PC-9 (cell line): ENCODE results near the gene RAB15. TPM values are rescaled to one million over a fixed set of nuclear protein-coding genes. Genes with fewer than 3 reads are reported as not detected.

Experiments
- BruUV-seq: library from RNA; stranded (reverse); fragments of 400-500 nt; replicated peaks from 2 replicates; lab custom pipeline; 2021; lab: Mats Ljungman, UMichigan
- CTCF ChIA-PET: fragments of 300-600 bp; sonication (Branson Sonifier 250); formaldehyde crosslinking; loops from one replicate; lab custom pipeline; 2022; ENCODE audit warnings: antibody characterized with exemption; lab: Charles Lee
- POLR2A ChIA-PET: fragments of 300-600 bp; sonication (Branson Sonifier 250); formaldehyde crosslinking; loops from one replicate; lab custom pipeline; 2022; ENCODE audit warnings: antibody characterized with exemption; ENCODE audit not compliant: unreplicated experiment; lab: Charles Lee
- DNase-seq, 2 experiments: peaks; one replicate each; pipeline versions ENCODE4 v3.0.0 to v3.0.0-alpha.2; 2015 to 2022; ENCODE audit warnings: mixed read lengths in 1 of 2
- H2AFZ ChIP-seq: fragments of 200-600 bp; sonication (generic); 2 replicates; pipeline ENCODE4 v1.8.1; 2017; ENCODE audit warnings: antibody characterized with exemption
- H3F3A ChIP-seq: fragments of 200-600 bp; sonication (generic); 2 replicates; pipeline ENCODE4 v1.8.1; 2017; ENCODE audit warnings: antibody characterized with exemption, mild to moderate bottlenecking, low read depth; ENCODE audit not compliant: insufficient read depth
- H3K27ac ChIP-seq: fragments of 200-600 bp; sonication (generic); 2 replicates; pipeline ENCODE4 v1.6.1; 2016; ENCODE audit warnings: mixed run types
- H3K27me3 ChIP-seq: fragments of 200-600 bp; sonication (generic); 2 replicates; pipeline ENCODE4 v1.6.1; 2016; ENCODE audit warnings: low read depth, mixed run types; ENCODE audit not compliant: insufficient read depth
- H3K36me3 ChIP-seq: fragments of 200-600 bp; sonication (generic); 2 replicates; pipeline ENCODE4 v1.6.1; 2016; ENCODE audit warnings: low read depth, mixed run types
- H3K4me1 ChIP-seq: fragments of 200-600 bp; sonication (generic); replicated peaks from 2 replicates; pipeline ENCODE4 v1.6.1; 2016; ENCODE audit warnings: mixed run types; ENCODE audit not compliant: insufficient read depth
- H3K4me2 ChIP-seq: fragments of 200-600 bp; sonication (generic); 2 replicates; pipeline ENCODE4 v1.6.1; 2017; ENCODE audit warnings: mixed run types
- H3K4me3 ChIP-seq: fragments of 200-600 bp; sonication (generic); 2 replicates; pipeline ENCODE4 v1.6.1; 2016; ENCODE audit warnings: mixed run types
- H3K79me2 ChIP-seq: fragments of 200-600 bp; sonication (generic); 2 replicates; pipeline ENCODE4 v1.6.1; 2017; ENCODE audit warnings: low read depth, mixed run types
- H3K9me2 ChIP-seq: fragments of 200-600 bp; sonication (generic); 2 replicates; pipeline ENCODE4 v1.8.1; 2017; ENCODE audit warnings: mild to moderate bottlenecking; ENCODE audit not compliant: insufficient read depth
- H3K9me3 ChIP-seq: fragments of 200-600 bp; sonication (generic); 2 replicates; pipeline ENCODE4 v1.8.1; 2016; ENCODE audit warnings: low read depth; ENCODE audit not compliant: insufficient read depth
- H4K20me1 ChIP-seq: fragments of 200-600 bp; sonication (generic); 2 replicates; pipeline ENCODE4 v1.8.1; 2017; ENCODE audit not compliant: insufficient read depth
- CTCF ChIP-seq: fragments of 200-600 bp; sonication (generic); conservative IDR thresholded peaks from 2 replicates; pipeline ENCODE4 v1.6.1; 2017; ENCODE audit warnings: mixed run types, antibody characterized with exemption, mild to moderate bottlenecking, moderate library complexity
- EZH2 ChIP-seq: fragments of 200-600 bp; sonication (generic); IDR thresholded peaks from 2 replicates; pipeline ENCODE4 v1.8.0; 2017; ENCODE audit warnings: antibody characterized with exemption, low read depth
- intact Hi-C: fragments of 100-400 bp; cut with micrococcal nuclease; formaldehyde crosslinking; loops from one replicate; pipeline ENCODE4 v1.10.0; 2022; ENCODE audit not compliant: unreplicated experiment
- total RNA-seq: library from RNA; stranded (reverse); gene quantifications from 2 replicates; pipeline ENCODE4 v1.2.3, GENCODE V29; 2021

RAB15 gene
- total RNA-seq, 1 experiment from 2014 or later, result 74.9 TPM

DNA sequence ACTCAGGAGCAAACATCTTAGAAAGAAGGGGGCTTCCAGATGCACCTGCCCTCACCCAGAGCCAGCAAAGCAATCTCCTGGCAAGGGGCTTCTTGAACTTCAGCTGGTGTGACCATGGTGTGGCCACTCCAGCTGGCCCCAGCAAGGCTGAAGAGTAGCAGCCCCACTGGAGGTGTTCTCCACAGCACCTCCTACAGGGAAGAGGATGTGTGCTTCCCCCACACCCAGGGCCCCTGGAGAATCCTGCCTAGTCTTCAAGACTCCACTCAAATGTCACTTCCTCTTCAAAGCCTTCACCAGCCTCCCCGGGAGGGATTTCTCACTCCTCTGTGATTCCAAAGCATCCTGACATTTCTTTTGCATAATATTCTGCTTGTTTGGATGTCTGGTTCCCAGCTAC is 8.5 kb downstream of the RAB15 start:
- Histone ChIP-seq H3K4me2 (no peak overlapping the region), H3F3A (peaks cover 40% of the 10 kb centered on the region), H3K4me3 (no peak overlapping the region), H4K20me1 (0 out of 2 replicates have a peak, but pooled peaks cover 6% of the 10 kb centered on the region), H2AFZ (no peak overlapping the region), H3K79me2 (peaks cover 90% of the 10 kb centered on the region), H3K9me2 (no peaks in the 10 kb centered on the region), H3K4me1 (peaks cover 79% of the 10 kb centered on the region), H3K36me3 (peaks cover 18% of the 10 kb centered on the region), H3K27me3 (no peaks in the 10 kb centered on the region), H3K9me3 (no peaks in the 10 kb centered on the region), H3K27ac (no peak overlapping the region)
- BruUV-seq, result no TSS peak
- CTCF ChIA-PET, result no interaction called here
- intact Hi-C loops, result no loop called here
- TF ChIP-seq EZH2, result no peak
- no peak for TF ChIP-seq CTCF
- POLR2A ChIA-PET, result no interaction called here
- DNase-seq, result no peak

DNA sequence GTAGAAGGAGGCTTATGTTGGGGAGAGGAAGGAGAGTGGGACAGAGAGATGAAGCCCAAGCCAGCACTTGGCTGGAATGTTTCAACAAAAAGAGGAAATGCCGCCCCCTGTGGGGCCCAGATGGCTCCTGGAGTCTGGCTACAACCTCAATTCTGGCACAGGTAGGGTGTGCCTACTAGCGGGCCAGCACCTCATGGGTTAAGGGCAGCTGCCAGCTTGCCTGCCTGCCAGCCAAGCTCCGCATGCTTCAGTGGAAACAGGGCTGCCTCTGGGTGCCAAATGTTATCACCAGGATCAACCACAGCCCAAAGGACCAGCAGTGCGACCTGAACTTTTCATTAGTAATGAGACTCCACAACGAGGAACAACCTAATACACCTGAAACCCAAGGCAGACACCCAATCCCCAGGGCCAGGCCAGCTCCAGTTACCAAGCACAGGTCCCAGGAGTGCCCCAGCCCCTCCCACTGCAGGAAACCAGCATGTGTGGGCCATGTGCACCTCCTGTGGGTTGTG is 11.3 kb downstream of the RAB15 start:
- Histone ChIP-seq H3K9me2 (no peaks in the 10 kb centered on the region), H3K79me2 (peaks cover 71% of the 10 kb centered on the region), H3K4me3 (no peak overlapping the region), H3K4me2 (peak overlapping the region; percentile 24), H3K27me3 (no peaks in the 10 kb centered on the region), H3K27ac (peak overlapping the region; percentile 44), H4K20me1 (0 out of 2 replicates have a peak, but pooled peaks cover 6% of the 10 kb centered on the region), H3K36me3 (peaks cover 15% of the 10 kb centered on the region), H2AFZ (no peak overlapping the region), H3K4me1 (peaks cover 53% of the 10 kb centered on the region), H3K9me3 (no peaks in the 10 kb centered on the region), H3F3A (peaks cover 21% of the 10 kb centered on the region; the same call in 1 of the 2 replicates)
- ChIA-PET CTCF (interaction anchor here (0.6 to 1.4 kb wide), 4 partner anchors 18 to 50 kb away, joined by 3 to 5 read pairs (median 4); no protein-coding TSS in a partner anchor), POLR2A (interaction anchor here (0.5 to 0.7 kb wide), 5 partner anchors 12 to 195 kb away, joined by 3 to 11 read pairs (median 4); partner anchors contain the start of gene GPX2)
- peak; percentile 51; the same call in 1 of the 2 replicates for TF ChIP-seq CTCF
- TF ChIP-seq EZH2, result no peak
- intact Hi-C loops, result loop anchor here (1.0 to 2.0 kb wide), 2 partner anchors 9 to 22 kb away; no protein-coding TSS in a partner anchor
- peak; percentile 85 to 92 for DNase-seq
- BruUV-seq, result no TSS peak

DNA sequence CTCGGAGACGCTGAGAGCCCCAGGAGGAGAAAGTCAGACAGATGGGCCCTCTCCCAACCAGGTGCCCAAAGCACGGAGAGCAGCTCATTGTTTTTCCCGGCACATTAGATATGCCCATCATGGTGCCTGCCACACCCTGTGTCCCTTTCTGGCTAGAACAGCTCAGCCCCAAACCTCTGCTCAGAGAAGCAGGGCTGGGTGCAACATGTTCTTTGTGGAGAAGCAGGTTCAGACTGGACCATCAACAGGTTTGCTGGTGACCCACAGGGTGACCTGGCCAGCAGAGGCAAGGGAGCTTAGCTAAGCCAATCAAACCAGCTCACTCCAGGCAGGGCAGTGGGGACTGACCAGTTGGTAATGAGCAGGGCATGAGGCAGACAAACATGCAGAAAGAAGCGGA is 13.4 kb downstream of the RAB15 start:
- POLR2A ChIA-PET, result no interaction called here
- Histone ChIP-seq H3K4me2 (no peak overlapping the region), H3K4me1 (peaks cover 37% of the 10 kb centered on the region), H3K9me3 (no peaks in the 10 kb centered on the region), H3K9me2 (no peaks in the 10 kb centered on the region), H2AFZ (no peak overlapping the region), H3F3A (peaks cover 18% of the 10 kb centered on the region; the same call in 1 of the 2 replicates), H3K4me3 (no peak overlapping the region), H3K27me3 (no peaks in the 10 kb centered on the region), H3K27ac (no peak overlapping the region), H4K20me1 (0 out of 2 replicates have a peak, but pooled peaks cover 9% of the 10 kb centered on the region), H3K36me3 (peaks cover 16% of the 10 kb centered on the region), H3K79me2 (peaks cover 51% of the 10 kb centered on the region)
- no peak for DNase-seq
- intact Hi-C loops, result no loop called here
- no TSS peak for BruUV-seq
- TF ChIP-seq EZH2 (no peak), CTCF (no peak)
- CTCF ChIA-PET, result interaction anchor here (0.8 kb wide), 1 partner anchor 61 kb away, joined by 3 read pairs; no protein-coding TSS in a partner anchor
